H1 (cell line): ENCODE results near the gene RPL14. TPM values are rescaled to one million over a fixed set of nuclear protein-coding genes. Genes with fewer than 3 reads are reported as not detected.

Source experiments
- CTCF ChIA-PET: fragments of 300-600 bp; sonication (Branson Sonifier 250); formaldehyde crosslinking; loops from one replicate; lab custom pipeline; 2021; ENCODE audit not compliant: partially characterized antibody; lab: Charles Lee
- POLR2A ChIA-PET: fragments of 300-600 bp; sonication (Branson Sonifier 250); formaldehyde crosslinking; loops from one replicate; lab custom pipeline; 2021; ENCODE audit warnings: inconsistent platforms; ENCODE audit not compliant: partially characterized antibody; lab: Charles Lee
- DNase-seq, 2 experiments: peaks; one replicate each; pipeline versions ENCODE4 v3.0.0 to v3.0.0-alpha.2; 2010 to 2022; ENCODE audit warnings: low spot score in 2 of 2, low read depth in 1 of 2, mixed read lengths in 1 of 2
- FAIRE-seq: peaks from 2 replicates; lab custom pipeline; 2011; peaks lifted over from hg19 to GRCh38; lab: Jason Lieb, UNC
- H2AFZ ChIP-seq: 2 replicates; pipeline ENCODE4 v1.8.1; 2012; ENCODE audit warnings: low read length, inconsistent platforms
- H2AK5ac ChIP-seq: 2 replicates; pipeline ENCODE4 v1.6.1; 2013; ENCODE audit warnings: low read depth, low read length
- H2BK120ac ChIP-seq: replicated peaks from 2 replicates; pipeline ENCODE3; 2013; ENCODE audit warnings: low read depth, low read length, inconsistent platforms
- H2BK12ac ChIP-seq: 2 replicates; pipeline ENCODE4 v1.6.1; 2013; ENCODE audit warnings: low read depth, low read length
- H2BK15ac ChIP-seq: 2 replicates; pipeline ENCODE4 v1.6.1; 2013; ENCODE audit warnings: low read length
- H2BK20ac ChIP-seq: 2 replicates; pipeline ENCODE4 v1.6.1; 2013; ENCODE audit warnings: low read length
- H2BK5ac ChIP-seq: 2 replicates; pipeline ENCODE4 v1.6.1; 2013; ENCODE audit warnings: low read depth, low read length
- H3K14ac ChIP-seq: 2 replicates; pipeline ENCODE4 v1.6.1; 2013; ENCODE audit warnings: inconsistent platforms; ENCODE audit not compliant: insufficient read length
- H3K18ac ChIP-seq: 2 replicates; pipeline ENCODE4 v1.6.1; 2013; ENCODE audit warnings: low read length; ENCODE audit errors: extremely low read depth
- H3K23ac ChIP-seq: 2 replicates; pipeline ENCODE4 v1.6.1; 2013; ENCODE audit warnings: inconsistent platforms; ENCODE audit not compliant: insufficient read length
- H3K23me2 ChIP-seq: 2 replicates; pipeline ENCODE4 v1.6.1; 2013; ENCODE audit warnings: low read depth, low read length
- H3K27ac ChIP-seq: 2 replicates; pipeline ENCODE4 v1.6.1; 2011; ENCODE audit warnings: low read depth, low read length, inconsistent platforms
- H3K27me3 ChIP-seq, 4 experiments: replicated peaks in 1 of 4; 1 replicate in 1 of 4; 2 replicates in 3 of 4; pipeline versions ENCODE4 v1.6.1 to v1.8.1; 2011 to 2013; ENCODE audit warnings: low read length in 3 of 4, mild to moderate bottlenecking in 3 of 4, inconsistent platforms in 2 of 4, mixed read lengths in 2 of 4, moderate library complexity in 1 of 4; ENCODE audit not compliant: control insufficient read depth in 3 of 4, insufficient read depth in 3 of 4; ENCODE audit errors: extremely low read depth in 1 of 4
- H3K36me3 ChIP-seq, 4 experiments: 2 replicates each; pipeline versions ENCODE4 v1.6.1 to v1.8.1; 2011 to 2013; ENCODE audit warnings: mild to moderate bottlenecking in 4 of 4, low read length in 3 of 4, moderate library complexity in 2 of 4, control low read depth in 1 of 4, inconsistent platforms in 1 of 4; ENCODE audit not compliant: insufficient read depth in 4 of 4, control insufficient read depth in 2 of 4
- H3K4ac ChIP-seq: replicated peaks from 2 replicates; pipeline ENCODE3; 2013; ENCODE audit warnings: low read length, low read depth, mixed read lengths, inconsistent platforms; ENCODE audit not compliant: insufficient read length
- H3K4me1 ChIP-seq, 4 experiments: replicated peaks in 1 of 4; 1 replicate in 1 of 4; 2 replicates in 3 of 4; pipeline versions ENCODE4 v1.6.1 to v1.8.1; 2011 to 2013; ENCODE audit warnings: low read length in 3 of 4, inconsistent platforms in 2 of 4, mixed read lengths in 1 of 4; ENCODE audit not compliant: insufficient read depth in 4 of 4, control insufficient read depth in 3 of 4
- H3K4me2 ChIP-seq, 2 experiments: 2 replicates each; pipeline versions ENCODE4 v1.6.1 to v1.8.1; 2011 to 2013; ENCODE audit warnings: low read depth in 2 of 2, low read length in 2 of 2, control low read depth in 1 of 2, inconsistent platforms in 1 of 2, mild to moderate bottlenecking in 1 of 2; ENCODE audit not compliant: insufficient read depth in 1 of 2
- H3K4me3 ChIP-seq, 4 experiments: fragments of 200-600, 300-600 bp in 1 of 4; sonication (generic), shearing (Covaris generic), sonication (Bioruptor Twin) in 1 of 4; 2 replicates each; pipeline versions ENCODE4 v1.5.1 to v1.8.1; 2011 to 2016; ENCODE audit warnings: low read length in 4 of 4, low read depth in 3 of 4, control low read depth in 2 of 4, inconsistent platforms in 2 of 4, mild to moderate bottlenecking in 2 of 4, mixed read lengths in 1 of 4, moderate library complexity in 1 of 4; ENCODE audit not compliant: insufficient read depth in 2 of 4; ENCODE audit errors: extremely low read depth in 1 of 4
- H3K56ac ChIP-seq: replicated peaks from 2 replicates; pipeline ENCODE3; 2013; ENCODE audit warnings: low read depth, mild to moderate bottlenecking, mixed read lengths, low read length, inconsistent platforms; ENCODE audit not compliant: insufficient read length
- H3K79me1 ChIP-seq: 2 replicates; pipeline ENCODE4 v1.6.1; 2013; ENCODE audit warnings: low read depth, low read length, control low read depth
- H3K79me2 ChIP-seq, 2 experiments: 2 replicates each; pipeline versions ENCODE4 v1.6.1 to v1.8.1; 2012 to 2013; ENCODE audit warnings: low read length in 2 of 2, mild to moderate bottlenecking in 2 of 2, inconsistent platforms in 1 of 2; ENCODE audit not compliant: insufficient read depth in 2 of 2, control insufficient read depth in 1 of 2
- H3K9ac ChIP-seq, 4 experiments: replicated peaks in 1 of 4; 1 replicate in 1 of 4; 2 replicates in 3 of 4; pipeline versions ENCODE4 v1.6.1 to v1.8.1; 2011 to 2013; ENCODE audit warnings: low read depth in 3 of 4, low read length in 3 of 4, control low read depth in 2 of 4, mild to moderate bottlenecking in 2 of 4, moderate library complexity in 2 of 4, inconsistent platforms in 1 of 4; ENCODE audit errors: extremely low read depth in 1 of 4
- H3K9me3 ChIP-seq, 2 experiments: 2 replicates each; pipeline versions ENCODE4 v1.6.1 to v1.8.1; 2012 to 2013; ENCODE audit warnings: mild to moderate bottlenecking in 2 of 2, moderate library complexity in 2 of 2, control low read depth in 1 of 2, inconsistent platforms in 1 of 2, low read depth in 1 of 2, low read length in 1 of 2, mixed read lengths in 1 of 2; ENCODE audit not compliant: insufficient read depth in 2 of 2
- H4K20me1 ChIP-seq, 2 experiments: replicated peaks in 1 of 2; 2 replicates each; pipeline versions ENCODE3 to v1.8.1; 2011 to 2013; ENCODE audit warnings: inconsistent platforms in 2 of 2, low read length in 2 of 2, mild to moderate bottlenecking in 1 of 2; ENCODE audit not compliant: insufficient read depth in 2 of 2, control insufficient read depth in 1 of 2
- H4K5ac ChIP-seq: 2 replicates; pipeline ENCODE4 v1.6.1; 2013; ENCODE audit warnings: low read length, low read depth, mixed read lengths, inconsistent platforms; ENCODE audit not compliant: insufficient read length
- H4K8ac ChIP-seq: 2 replicates; pipeline ENCODE4 v1.8.0; 2013; ENCODE audit warnings: mild to moderate bottlenecking, moderate library complexity, low read length, inconsistent platforms; ENCODE audit not compliant: insufficient read depth; ENCODE audit errors: extremely low read depth
- H4K91ac ChIP-seq: replicated peaks from 2 replicates; pipeline ENCODE3; 2013; ENCODE audit warnings: low read length, mixed read lengths, inconsistent platforms; ENCODE audit not compliant: insufficient read length
- ATF3 ChIP-seq: IDR thresholded peaks from 2 replicates; pipeline ENCODE4 v1.6.1; 2011; ENCODE audit warnings: low read depth, mild to moderate bottlenecking, low read length; ENCODE audit not compliant: insufficient read depth
- BRCA1 ChIP-seq: IDR thresholded peaks from 2 replicates; pipeline ENCODE4 v1.6.1; 2012; ENCODE audit warnings: low read depth, low read length, improper control_type of control experiment
- CHD1 ChIP-seq: IDR thresholded peaks from 2 replicates; pipeline ENCODE4 v1.6.1; 2012; ENCODE audit warnings: low read depth, low read length, improper control_type of control experiment
- CTCF ChIP-seq, 3 experiments: IDR thresholded peaks; 1 replicate in 2 of 3; 2 replicates in 1 of 3; pipeline versions ENCODE4 v1.5.1 to v1.6.1; 2011; ENCODE audit warnings: low read length in 3 of 3, mild to moderate bottlenecking in 3 of 3, inconsistent platforms in 2 of 3, low read depth in 1 of 3, moderate library complexity in 1 of 3; ENCODE audit not compliant: insufficient read depth in 1 of 3; ENCODE audit errors: control extremely low read depth in 1 of 3
- E2F6 ChIP-seq: IDR thresholded peaks from 2 replicates; pipeline ENCODE4 v1.6.1; 2012; ENCODE audit warnings: inconsistent platforms
- GTF2F1 ChIP-seq: IDR thresholded peaks from 2 replicates; pipeline ENCODE4 v1.6.1; 2012; ENCODE audit warnings: low read depth, low read length, improper control_type of control experiment, borderline replicate concordance
- JUN ChIP-seq: IDR thresholded peaks from 2 replicates; pipeline ENCODE4 v1.6.1; 2011; ENCODE audit warnings: low read depth, mild to moderate bottlenecking, improper control_type of control experiment, low read length
- POLR2A ChIP-seq, 2 experiments: IDR thresholded peaks; 1 replicate in 1 of 2; 2 replicates in 1 of 2; pipeline ENCODE4 v1.6.1; 2011; ENCODE audit warnings: low read depth in 2 of 2, low read length in 2 of 2, mild to moderate bottlenecking in 2 of 2; ENCODE audit errors: control extremely low read depth in 1 of 2
- POLR2AphosphoS5 ChIP-seq: IDR thresholded peaks from 2 replicates; pipeline ENCODE4 v1.6.1; 2011; ENCODE audit warnings: low read depth, low read length
- SIRT6 ChIP-seq: IDR thresholded peaks from one replicate; pipeline ENCODE4 v1.7.1; 2012; ENCODE audit warnings: low read length, inconsistent platforms
- SP4 ChIP-seq: IDR thresholded peaks from 2 replicates; pipeline ENCODE4 v1.6.1; 2012; ENCODE audit warnings: low read length, inconsistent platforms
- WGBS, 2 experiments: shearing (Covaris generic) in 1 of 2; methylation state at CpG; one replicate each; pipeline versions ENCODE4 v1.1.6 to v1.1.7; 2013 to 2015; ENCODE audit warnings: low lambda C conversion rate in 2 of 2, mixed read lengths in 2 of 2, inconsistent platforms in 1 of 2, low coverage in 1 of 2, missing lambda C conversion rate in 1 of 2; ENCODE audit not compliant: insufficient replicate concordance in 2 of 2, insufficient coverage in 1 of 2, insufficient read length in 1 of 2; ENCODE audit errors: extremely low coverage in 1 of 2, missing lambda C conversion rate in 1 of 2; 5-methylcytosine and 5-hydroxymethylcytosine counted together
- polyA plus RNA-seq, 7 experiments: library from polyadenylated mRNA; depleted of rRNA in 3 of 7; stranded (reverse) in 5 of 7; unstranded in 2 of 7; fragments of >200 nt in 5 of 7; fragments of 200-250 nt in 2 of 7; gene quantifications; 1 replicate in 5 of 7; 2 replicates in 1 of 7; 4 replicates in 1 of 7; pipeline versions ENCODE4 v1.2.1 to v1.2.3, GENCODE V29; 2011 to 2013; ENCODE audit warnings: missing spikeins in 2 of 7, mixed read lengths in 2 of 7
- total RNA-seq: library from RNA; stranded (reverse); fragmentation: NEBNext Ultra II Directional; extraction: Animal tissue kit (Norgen Biotek cat#: 25700); gene quantifications from 2 replicates; pipeline ENCODE4 v1.2.1, GENCODE V29; 2021

Gene RPL14
- total and polyA plus RNA-seq, 2 of the 8 experiments (the other 6 are each of a cell fraction or from before 2014, with no cell fraction given): 1,192 to 2,341 TPM

GRCh38 chr3:40458473-40458872 is 1.3 kb downstream of the RPL14 start:
- Histone ChIP-seq H2BK15ac (no peak overlapping the region), H3K56ac (no peak overlapping the region), H4K20me1 (peaks cover 5 to 8% of the 10 kb centered on the region in 2 experiments), H3K23me2 (peaks cover 5% of the 10 kb centered on the region), H3K27ac (no peak overlapping the region; the same call in 1 of the 2 replicates), H4K91ac (no peak overlapping the region), H3K9me3 (no peaks in the 10 kb centered on the region), H2BK5ac (no peak overlapping the region), H3K4ac (no peak overlapping the region), H2BK12ac (no peak overlapping the region), H3K79me1 (peaks cover 4% of the 10 kb centered on the region; the same call in 1 of the 2 replicates), H3K4me1 (peaks cover 0 to 6% (median 4%) of the 10 kb centered on the region in 4 experiments; a peak in 5 of 7 replicates), H3K14ac (no peak overlapping the region), H2BK120ac (no peak overlapping the region), H3K36me3 (peaks cover 20 to 57% (median 47%) of the 10 kb centered on the region in 4 experiments), H2AK5ac (no peak overlapping the region), H3K27me3 (no peaks in the 10 kb centered on the region), H3K4me3 (peak overlapping the region; percentile 78 to 99 (median 93)), H3K79me2 (peaks cover 6 to 30% of the 10 kb centered on the region in 2 experiments), H3K4me2 (peak overlapping the region; percentile 75 to 81), H4K8ac (no peak overlapping the region), H3K18ac (no peak overlapping the region), H2AFZ (no peak overlapping the region), H2BK20ac (no peak overlapping the region), H4K5ac (no peak overlapping the region), H3K9ac (peak overlapping the region in 3 of 4 experiments; percentile 14 to 99 (median 98); a peak in 4 of 7 replicates), H3K23ac (no peak overlapping the region)
- TF ChIP-seq POLR2A (IDR thresholded peaks at IDR 0.05; ENCODE audit: control extremely low read depth in 1 of 2, low read depth in 2 of 2, low read length in 2 of 2): no peak
- TF ChIP-seq JUN: no peak
- no peak for TF ChIP-seq SIRT6
- TF ChIP-seq E2F6: no peak
- TF ChIP-seq ATF3: no peak
- TF ChIP-seq SP4: no peak
- no peak for TF ChIP-seq CTCF (IDR thresholded peaks at IDR 0.05; ENCODE audit: control extremely low read depth in 1 of 3, insufficient read depth in 1 of 3, low read depth in 1 of 3, low read length in 3 of 3)
- no peak for TF ChIP-seq POLR2AphosphoS5
- no peak for TF ChIP-seq BRCA1
- TF ChIP-seq CHD1: no peak
- no peak for TF ChIP-seq GTF2F1
- 78% methylated on average over 4 of the region's 4 CpGs; no CpG with 5 or more reads in 1 of the 2 experiments for WGBS, 2 experiments
- POLR2A ChIA-PET: interaction anchor here (1.5 to 6.4 kb wide), 14 partner anchors 11 to 130 kb away, joined by 3 to 64 read pairs (median 14); partner anchors contain the start of genes ENTPD3, ZNF619, ZNF620 and ZNF621
- CTCF ChIA-PET: interaction anchor here (1.7 kb wide), 1 partner anchor 130 kb away, joined by 5 read pairs; no protein-coding TSS in a partner anchor
- no peak for DNase-seq
- FAIRE-seq: no peak
